PC-9 (cell line): ENCODE measurements around the gene MAPKBP1. TPM values are rescaled to one million over a fixed set of nuclear protein-coding genes. Genes with fewer than 3 reads are reported as not detected.

Experiments used
- BruUV-seq: library from RNA; stranded (reverse); fragments of 400-500 nt; replicated peaks from 2 replicates; lab custom pipeline; 2021; lab: Mats Ljungman, UMichigan
- CTCF ChIA-PET: fragments of 300-600 bp; sonication (Branson Sonifier 250); formaldehyde crosslinking; loops from one replicate; lab custom pipeline; 2022; ENCODE audit warnings: antibody characterized with exemption; lab: Charles Lee
- POLR2A ChIA-PET: fragments of 300-600 bp; sonication (Branson Sonifier 250); formaldehyde crosslinking; loops from one replicate; lab custom pipeline; 2022; ENCODE audit warnings: antibody characterized with exemption; ENCODE audit not compliant: unreplicated experiment; lab: Charles Lee
- DNase-seq, 2 experiments: peaks; one replicate each; pipeline versions ENCODE4 v3.0.0 to v3.0.0-alpha.2; 2015 to 2022; ENCODE audit warnings: mixed read lengths in 1 of 2
- H2AFZ ChIP-seq: fragments of 200-600 bp; sonication (generic); 2 replicates; pipeline ENCODE4 v1.8.1; 2017; ENCODE audit warnings: antibody characterized with exemption
- H3F3A ChIP-seq: fragments of 200-600 bp; sonication (generic); 2 replicates; pipeline ENCODE4 v1.8.1; 2017; ENCODE audit warnings: antibody characterized with exemption, mild to moderate bottlenecking, low read depth; ENCODE audit not compliant: insufficient read depth
- H3K27ac ChIP-seq: fragments of 200-600 bp; sonication (generic); 2 replicates; pipeline ENCODE4 v1.6.1; 2016; ENCODE audit warnings: mixed run types
- H3K27me3 ChIP-seq: fragments of 200-600 bp; sonication (generic); 2 replicates; pipeline ENCODE4 v1.6.1; 2016; ENCODE audit warnings: low read depth, mixed run types; ENCODE audit not compliant: insufficient read depth
- H3K36me3 ChIP-seq: fragments of 200-600 bp; sonication (generic); 2 replicates; pipeline ENCODE4 v1.6.1; 2016; ENCODE audit warnings: low read depth, mixed run types
- H3K4me1 ChIP-seq: fragments of 200-600 bp; sonication (generic); replicated peaks from 2 replicates; pipeline ENCODE4 v1.6.1; 2016; ENCODE audit warnings: mixed run types; ENCODE audit not compliant: insufficient read depth
- H3K4me2 ChIP-seq: fragments of 200-600 bp; sonication (generic); 2 replicates; pipeline ENCODE4 v1.6.1; 2017; ENCODE audit warnings: mixed run types
- H3K4me3 ChIP-seq: fragments of 200-600 bp; sonication (generic); 2 replicates; pipeline ENCODE4 v1.6.1; 2016; ENCODE audit warnings: mixed run types
- H3K79me2 ChIP-seq: fragments of 200-600 bp; sonication (generic); 2 replicates; pipeline ENCODE4 v1.6.1; 2017; ENCODE audit warnings: low read depth, mixed run types
- H3K9me2 ChIP-seq: fragments of 200-600 bp; sonication (generic); 2 replicates; pipeline ENCODE4 v1.8.1; 2017; ENCODE audit warnings: mild to moderate bottlenecking; ENCODE audit not compliant: insufficient read depth
- H3K9me3 ChIP-seq: fragments of 200-600 bp; sonication (generic); 2 replicates; pipeline ENCODE4 v1.8.1; 2016; ENCODE audit warnings: low read depth; ENCODE audit not compliant: insufficient read depth
- H4K20me1 ChIP-seq: fragments of 200-600 bp; sonication (generic); 2 replicates; pipeline ENCODE4 v1.8.1; 2017; ENCODE audit not compliant: insufficient read depth
- EZH2 ChIP-seq: fragments of 200-600 bp; sonication (generic); IDR thresholded peaks from 2 replicates; pipeline ENCODE4 v1.8.0; 2017; ENCODE audit warnings: antibody characterized with exemption, low read depth
- intact Hi-C: fragments of 100-400 bp; cut with micrococcal nuclease; formaldehyde crosslinking; loops from one replicate; pipeline ENCODE4 v1.10.0; 2022; ENCODE audit not compliant: unreplicated experiment
- total RNA-seq: library from RNA; stranded (reverse); gene quantifications from 2 replicates; pipeline ENCODE4 v1.2.3, GENCODE V29; 2021
- TF ChIP-seq, protein P1 (sequence below): fragments of 200-600 bp; sonication (generic); conservative IDR thresholded peaks from 2 replicates; pipeline ENCODE4 v1.6.1; 2017; ENCODE audit warnings: mixed run types, antibody characterized with exemption, mild to moderate bottlenecking, moderate library complexity

Gene MAPKBP1
- total RNA-seq, 1 experiment from 2014 or later = 22.9 TPM

DNA sequence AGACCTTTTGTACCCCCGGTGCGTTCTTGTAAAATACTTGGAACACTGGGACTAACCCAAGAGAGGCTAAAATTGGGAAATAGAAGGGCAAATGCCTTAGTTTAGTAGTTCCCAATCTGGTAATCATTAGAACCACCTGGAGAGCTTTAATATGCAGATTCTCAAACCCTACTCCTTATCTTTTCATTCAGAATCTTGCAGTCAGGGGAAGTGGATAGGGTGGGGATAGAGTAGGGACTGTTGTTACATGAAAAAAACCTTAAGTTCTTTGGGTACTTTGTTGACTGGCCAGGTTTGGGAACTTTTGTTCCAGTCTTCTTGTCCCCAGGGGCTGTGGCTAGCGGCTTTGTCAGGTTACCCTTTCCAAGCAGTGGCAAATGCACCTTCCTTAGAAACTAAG, 15.9 kb downstream of the MAPKBP1 start:
- Histone ChIP-seq H3K9me3 (no peaks in the 10 kb centered on the region), H3F3A (no peaks in the 10 kb centered on the region), H3K9me2 (no peaks in the 10 kb centered on the region), H3K4me1 (peaks cover 16% of the 10 kb centered on the region), H3K36me3 (no peaks in the 10 kb centered on the region), H3K4me3 (no peak overlapping the region), H3K27ac (no peak overlapping the region), H4K20me1 (no peaks in the 10 kb centered on the region), H3K4me2 (peak overlapping the region; percentile 24), H3K27me3 (no peaks in the 10 kb centered on the region), H2AFZ (no peak overlapping the region), H3K79me2 (no peaks in the 10 kb centered on the region)
- DNase-seq = no peak
- BruUV-seq = no TSS peak
- ChIA-PET POLR2A (no interaction called here), CTCF (no interaction called here)
- intact Hi-C loops = no loop called here
- TF ChIP-seq, protein P1, sequence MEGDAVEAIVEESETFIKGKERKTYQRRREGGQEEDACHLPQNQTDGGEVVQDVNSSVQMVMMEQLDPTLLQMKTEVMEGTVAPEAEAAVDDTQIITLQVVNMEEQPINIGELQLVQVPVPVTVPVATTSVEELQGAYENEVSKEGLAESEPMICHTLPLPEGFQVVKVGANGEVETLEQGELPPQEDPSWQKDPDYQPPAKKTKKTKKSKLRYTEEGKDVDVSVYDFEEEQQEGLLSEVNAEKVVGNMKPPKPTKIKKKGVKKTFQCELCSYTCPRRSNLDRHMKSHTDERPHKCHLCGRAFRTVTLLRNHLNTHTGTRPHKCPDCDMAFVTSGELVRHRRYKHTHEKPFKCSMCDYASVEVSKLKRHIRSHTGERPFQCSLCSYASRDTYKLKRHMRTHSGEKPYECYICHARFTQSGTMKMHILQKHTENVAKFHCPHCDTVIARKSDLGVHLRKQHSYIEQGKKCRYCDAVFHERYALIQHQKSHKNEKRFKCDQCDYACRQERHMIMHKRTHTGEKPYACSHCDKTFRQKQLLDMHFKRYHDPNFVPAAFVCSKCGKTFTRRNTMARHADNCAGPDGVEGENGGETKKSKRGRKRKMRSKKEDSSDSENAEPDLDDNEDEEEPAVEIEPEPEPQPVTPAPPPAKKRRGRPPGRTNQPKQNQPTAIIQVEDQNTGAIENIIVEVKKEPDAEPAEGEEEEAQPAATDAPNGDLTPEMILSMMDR = no peak
- TF ChIP-seq EZH2 = no peak

DNA sequence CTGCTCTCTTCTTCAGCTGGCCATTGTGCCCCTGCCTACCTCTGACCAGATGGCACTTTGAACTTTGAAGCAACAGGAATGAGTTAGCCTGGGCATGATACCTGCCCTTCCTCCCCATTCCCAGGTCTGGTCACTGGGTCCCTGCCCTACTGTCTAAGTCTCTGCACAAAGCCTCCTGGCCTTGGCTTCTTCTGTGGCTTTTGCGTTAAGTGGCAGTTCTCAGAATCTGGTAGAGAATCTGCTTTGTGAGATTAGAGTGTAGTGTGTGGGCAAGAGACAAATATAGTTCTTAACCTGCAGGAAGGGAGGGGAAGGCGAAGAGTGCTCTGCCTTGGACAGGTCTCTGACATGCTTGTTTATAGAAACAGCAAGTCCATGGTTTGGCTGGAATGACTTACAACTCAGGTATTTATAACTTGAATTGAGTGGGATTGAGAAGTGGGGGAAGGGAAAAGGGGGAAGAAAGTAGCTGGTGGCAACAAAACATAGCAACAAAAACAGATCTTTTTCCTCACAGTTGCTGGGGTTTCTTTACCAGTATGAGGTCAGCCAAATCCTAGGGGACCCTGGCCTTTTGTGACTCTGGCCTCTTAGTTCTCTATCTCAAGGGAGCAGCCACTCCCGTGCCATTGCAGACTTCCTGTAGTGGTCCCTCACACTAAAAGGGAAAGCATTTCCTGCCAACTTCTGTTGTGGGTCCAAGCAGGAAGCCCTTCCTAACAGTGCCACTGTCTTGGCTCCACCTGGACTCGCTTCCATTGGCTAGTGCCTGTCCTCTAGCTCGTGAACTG, 16.7 kb downstream of the MAPKBP1 start:
- H3K4me1 ChIP-seq = peaks cover 16% of the 10 kb centered on the region
- no peaks in the 10 kb centered on the region for H3K27me3 ChIP-seq
- no peak overlapping the region for H2AFZ ChIP-seq
- intact Hi-C loops = no loop called here
- H4K20me1 ChIP-seq = no peaks in the 10 kb centered on the region
- no peaks in the 10 kb centered on the region for H3K36me3 ChIP-seq
- no peaks in the 10 kb centered on the region for H3K79me2 ChIP-seq
- no peak for TF ChIP-seq EZH2
- TF ChIP-seq, protein P1 = no peak
- CTCF ChIA-PET = no interaction called here
- 0 out of 2 replicates have a peak overlapping the region, but pooled peaks have one; percentile 43 for H3K27ac ChIP-seq
- no peaks in the 10 kb centered on the region for H3K9me2 ChIP-seq
- no TSS peak for BruUV-seq
- DNase-seq = peak; percentile 41 to 71
- no peaks in the 10 kb centered on the region for H3F3A ChIP-seq
- POLR2A ChIA-PET = interaction anchor here (0.6 to 1.1 kb wide), 3 partner anchors 17 to 181 kb away, joined by 3 to 6 read pairs (median 5); partner anchors contain the start of genes EHD4 and MAPKBP1
- H3K4me2 ChIP-seq = peak overlapping the region; percentile 24
- H3K9me3 ChIP-seq = no peaks in the 10 kb centered on the region
- H3K4me3 ChIP-seq = no peak overlapping the region

DNA sequence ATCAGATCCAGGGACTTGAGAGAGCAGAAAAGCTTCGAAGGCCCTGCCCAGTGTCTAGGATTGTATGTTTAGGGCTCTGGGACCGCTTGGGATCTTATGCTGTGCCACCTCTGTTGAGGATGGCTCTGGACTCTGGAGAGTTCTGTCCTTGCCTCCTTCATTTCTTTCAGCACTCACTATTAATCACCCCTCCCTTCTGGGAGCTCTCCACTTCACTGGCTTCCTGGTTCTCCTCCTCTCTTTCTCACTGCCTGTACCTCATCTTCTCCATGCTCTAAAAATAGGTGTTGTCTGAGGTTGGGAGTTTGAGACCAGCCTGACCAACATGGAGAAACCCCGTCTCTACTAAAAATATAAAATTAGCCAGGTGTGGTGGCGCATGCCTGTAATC, 17.3 kb downstream of the MAPKBP1 start:
- no peak overlapping the region for H2AFZ ChIP-seq
- peaks cover 16% of the 10 kb centered on the region for H3K4me1 ChIP-seq
- no peaks in the 10 kb centered on the region for H4K20me1 ChIP-seq
- no peaks in the 10 kb centered on the region for H3F3A ChIP-seq
- no peak overlapping the region for H3K4me2 ChIP-seq
- no peaks in the 10 kb centered on the region for H3K36me3 ChIP-seq
- no peaks in the 10 kb centered on the region for H3K9me3 ChIP-seq
- H3K27me3 ChIP-seq = no peaks in the 10 kb centered on the region
- no peak for DNase-seq
- H3K27ac ChIP-seq = 0 out of 2 replicates have a peak overlapping the region, but pooled peaks have one; percentile 43
- BruUV-seq = no TSS peak
- ChIA-PET POLR2A (interaction anchor here (0.6 to 1.1 kb wide), 2 partner anchors 17 to 169 kb away, joined by 3 to 6 read pairs; partner anchors contain the start of gene MAPKBP1), CTCF (no interaction called here)
- H3K4me3 ChIP-seq = no peak overlapping the region
- no peaks in the 10 kb centered on the region for H3K79me2 ChIP-seq
- TF ChIP-seq, protein P1 = no peak
- no peak for TF ChIP-seq EZH2
- H3K9me2 ChIP-seq = no peaks in the 10 kb centered on the region
- intact Hi-C loops = no loop called here
